SK-N-SH (cell line): ENCODE measurements around the gene VPS13A. TPM values are rescaled to one million over a fixed set of nuclear protein-coding genes. Genes with fewer than 3 reads are reported as not detected.
A peak's percentile ranks its signal among the peaks of the same experiment; 100 is the strongest.
"Not testable (repeated sequence)": the region's sequence is repeated elsewhere in the genome, so short reads cannot be mapped to it uniquely, and the experiment has no call there.

ENCODE experiments used
- CTCF ChIA-PET: fragments of 300-600, 350-600 bp; formaldehyde crosslinking; extraction: SDS; loops from one replicate; lab custom pipeline; 2021; lab: Yijun Ruan, JAX
- POLR2A ChIA-PET: fragments of 350-600 bp; sonication (Branson Sonifier 250); formaldehyde crosslinking; extraction: SDS; loops from one replicate; lab custom pipeline; 2020; ENCODE audit warnings: antibody characterized with exemption, inconsistent platforms; lab: Yijun Ruan, JAX
- DNase-seq: peaks from one replicate; pipeline ENCODE4 v3.0.0; 2012
- H2AFZ ChIP-seq: fragments of 200-600 bp; sonication (generic); 2 replicates; pipeline ENCODE4 v1.8.1; 2016; ENCODE audit warnings: antibody characterized with exemption, mild to moderate bottlenecking, low read depth
- H3F3A ChIP-seq: fragments of 200-600 bp; sonication (generic); replicated peaks from 2 replicates; pipeline ENCODE3; 2016; ENCODE audit warnings: antibody characterized with exemption, mild to moderate bottlenecking; ENCODE audit not compliant: insufficient read depth
- H3K27ac ChIP-seq, 2 experiments: fragments of 200-500 bp in 1 of 2; fragments of 200-600 bp in 1 of 2; sonication (Bioruptor generic) in 1 of 2; sonication (generic), shearing (Covaris generic) in 1 of 2; 2 replicates each; pipeline versions ENCODE4 v1.5.1 to v1.6.1; 2014 to 2016; ENCODE audit warnings: low read depth in 2 of 2, inconsistent platforms in 1 of 2, low read length in 1 of 2, mild to moderate bottlenecking in 1 of 2, mixed read lengths in 1 of 2
- H3K27me3 ChIP-seq: fragments of 200-600 bp; sonication (generic), shearing (Covaris generic); 2 replicates; pipeline ENCODE4 v1.6.1; 2016; ENCODE audit warnings: mixed run types; ENCODE audit not compliant: insufficient read depth
- H3K36me3 ChIP-seq, 2 experiments: fragments of 200-500 bp in 1 of 2; fragments of 200-600 bp in 1 of 2; sonication (Bioruptor generic) in 1 of 2; sonication (generic) in 1 of 2; replicated peaks in 1 of 2; 2 replicates each; pipeline versions ENCODE3 to v1.5.1; 2014 to 2016; ENCODE audit warnings: low read length in 1 of 2, mild to moderate bottlenecking in 1 of 2; ENCODE audit not compliant: insufficient read depth in 2 of 2, control insufficient read depth in 1 of 2
- H3K4me1 ChIP-seq, 2 experiments: fragments of 200-500 bp in 1 of 2; fragments of 200-600 bp in 1 of 2; sonication (Bioruptor generic) in 1 of 2; sonication (generic), shearing (Covaris generic) in 1 of 2; 2 replicates each; pipeline versions ENCODE4 v1.5.1 to v1.6.1; 2014 to 2016; ENCODE audit warnings: low read depth in 1 of 2, low read length in 1 of 2, mixed run types in 1 of 2; ENCODE audit not compliant: insufficient read depth in 2 of 2, control insufficient read depth in 1 of 2
- H3K4me2 ChIP-seq: fragments of 200-600 bp; sonication (generic), shearing (Covaris generic); 2 replicates; pipeline ENCODE4 v1.6.1; 2017; ENCODE audit warnings: mixed run types
- H3K4me3 ChIP-seq, 2 experiments: fragments of 200-500 bp in 1 of 2; fragments of 200-600 bp in 1 of 2; sonication (Bioruptor generic) in 1 of 2; sonication (generic), shearing (Covaris generic) in 1 of 2; 2 replicates each; pipeline versions ENCODE4 v1.5.1 to v1.8.1; 2014 to 2016; ENCODE audit warnings: low read depth in 2 of 2, inconsistent platforms in 1 of 2, low read length in 1 of 2, mild to moderate bottlenecking in 1 of 2, mixed read lengths in 1 of 2, moderate library complexity in 1 of 2
- H3K79me2 ChIP-seq: fragments of 200-600 bp; sonication (generic); 2 replicates; pipeline ENCODE4 v1.8.1; 2017; ENCODE audit warnings: mild to moderate bottlenecking; ENCODE audit not compliant: insufficient read depth
- H3K9ac ChIP-seq: fragments of 200-600 bp; sonication (generic); 2 replicates; pipeline ENCODE4 v1.6.1; 2017; ENCODE audit warnings: mixed run types
- H3K9me2 ChIP-seq: fragments of 200-600 bp; sonication (generic); 2 replicates; pipeline ENCODE4 v1.6.1; 2017; ENCODE audit warnings: mixed run types
- H3K9me3 ChIP-seq: fragments of 200-600 bp; sonication (generic); 2 replicates; pipeline ENCODE4 v1.6.1; 2017; ENCODE audit warnings: mixed run types, mild to moderate bottlenecking, moderate library complexity
- H4K20me1 ChIP-seq: fragments of 200-600 bp; sonication (generic); 2 replicates; pipeline ENCODE4 v1.6.1; 2017; ENCODE audit warnings: mild to moderate bottlenecking, mixed run types; ENCODE audit not compliant: insufficient read depth
- CHD2 ChIP-seq: fragments of 150-350 bp; IDR thresholded peaks from 2 replicates; pipeline ENCODE4 v1.6.1; 2018; ENCODE audit warnings: low read length; ENCODE audit not compliant: partially characterized antibody
- EZH2phosphoT487 ChIP-seq: fragments of 200-600 bp; sonication (generic); IDR thresholded peaks from 2 replicates; pipeline ENCODE4 v1.6.1; 2017; ENCODE audit warnings: low read depth, mixed run types, mild to moderate bottlenecking, antibody characterized with exemption, moderate library complexity, borderline replicate concordance
- FOSL2 ChIP-seq: IDR thresholded peaks from 2 replicates; pipeline ENCODE4 v1.4.0; 2012; ENCODE audit warnings: low read depth, mild to moderate bottlenecking, moderate library complexity, borderline replicate concordance
- FOXM1 ChIP-seq: IDR thresholded peaks from 2 replicates; pipeline ENCODE4 v1.4.0; 2012; ENCODE audit warnings: low read depth, mild to moderate bottlenecking
- GATA2 ChIP-seq: sonication (generic); formaldehyde crosslinking; IDR thresholded peaks from 2 replicates; pipeline ENCODE4 v1.5.0; 2020; ENCODE audit warnings: mild to moderate bottlenecking, missing genetic modification reagents
- JUND ChIP-seq: IDR thresholded peaks from 2 replicates; pipeline ENCODE4 v1.4.0; 2012
- NRF1 ChIP-seq: IDR thresholded peaks from 2 replicates; pipeline ENCODE4 v1.6.1; 2012; ENCODE audit warnings: low read depth, mild to moderate bottlenecking, low read length
- RCOR1 ChIP-seq: fragments of 150-350 bp; IDR thresholded peaks from 2 replicates; pipeline ENCODE4 v1.6.1; 2017; ENCODE audit warnings: antibody characterized with exemption, low read length
- REST ChIP-seq: IDR thresholded peaks from 2 replicates; pipeline ENCODE4 v1.6.1; 2012; ENCODE audit warnings: mild to moderate bottlenecking, low read depth, low read length, moderate library complexity
- SIN3A ChIP-seq: IDR thresholded peaks from 2 replicates; pipeline ENCODE4 v1.6.1; 2012; ENCODE audit warnings: low read depth, mild to moderate bottlenecking, low read length, moderate library complexity, borderline replicate concordance
- SMC3 ChIP-seq: IDR thresholded peaks from 2 replicates; pipeline ENCODE4 v1.6.1; 2012; ENCODE audit warnings: low read depth, low read length, improper control_type of control experiment
- TAF1 ChIP-seq: IDR thresholded peaks from 2 replicates; pipeline ENCODE4 v1.6.1; 2012; ENCODE audit warnings: low read depth, mild to moderate bottlenecking, low read length, moderate library complexity, borderline replicate concordance
- TCF12 ChIP-seq: IDR thresholded peaks from 2 replicates; pipeline ENCODE4 v1.4.0; 2012
- USF1 ChIP-seq: IDR thresholded peaks from 2 replicates; pipeline ENCODE4 v1.4.0; 2012; ENCODE audit warnings: low read depth, borderline replicate concordance
- WGBS: methylation state at CpG from one replicate; pipeline ENCODE4 v1.1.6; 2017; ENCODE audit warnings: low lambda C conversion rate; 5-methylcytosine and 5-hydroxymethylcytosine counted together
- polyA plus RNA-seq, 3 experiments: library from polyadenylated mRNA; depleted of rRNA; stranded (reverse); fragments of >200 nt; gene quantifications; 2 replicates each; pipeline ENCODE4 v1.2.3, GENCODE V29; 2012
- TF ChIP-seq, protein P1 (sequence below): IDR thresholded peaks from 2 replicates; pipeline ENCODE4 v1.4.0; 2012; ENCODE audit warnings: low read depth

Gene VPS13A
- polyA plus RNA-seq, 1 of the 3 experiments (the other 2 are of a cell fraction), result 6.0 TPM

DNA sequence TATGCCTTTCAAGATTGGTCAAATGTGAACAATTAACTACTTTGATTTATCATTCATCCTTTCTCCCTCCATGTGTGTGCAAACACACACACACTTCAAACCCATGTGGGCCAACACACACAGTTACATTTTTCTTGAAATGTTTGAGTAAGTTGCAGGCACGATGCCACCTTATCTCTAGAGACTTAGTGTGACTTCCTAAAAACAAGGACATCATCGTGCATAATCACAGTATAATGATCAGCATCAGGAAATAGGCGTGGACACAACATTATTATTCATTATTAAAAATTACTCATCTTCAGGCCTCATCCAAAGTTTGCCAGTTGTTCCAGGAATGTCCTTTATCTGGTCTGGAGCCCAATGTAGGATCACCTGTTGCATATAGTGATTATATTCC is 261.3 kb downstream of the VPS13A start:
- no peak for DNase-seq
- no peaks in the 10 kb centered on the region for H3F3A ChIP-seq
- H3K4me1 ChIP-seq, result peaks cover 23 to 25% of the 10 kb centered on the region in 2 experiments; a peak in 2 of 4 replicates
- no peak for TF ChIP-seq CHD2
- no peak for TF ChIP-seq EZH2phosphoT487
- TF ChIP-seq NRF1, result no peak
- TF ChIP-seq REST, result no peak
- TF ChIP-seq USF1, result no peak
- no peak for TF ChIP-seq SMC3
- no peak for TF ChIP-seq FOXM1
- no peak for TF ChIP-seq GATA2 (CRISPR knock-in tag)
- no peak for TF ChIP-seq TAF1
- no peaks in the 10 kb centered on the region for H3K36me3 ChIP-seq
- no peaks in the 10 kb centered on the region for H3K79me2 ChIP-seq
- no peak overlapping the region for H3K9ac ChIP-seq
- no peaks in the 10 kb centered on the region for H4K20me1 ChIP-seq
- WGBS, result 59% methylated on average over 3 of the region's 3 CpGs
- no peaks in the 10 kb centered on the region for H3K27me3 ChIP-seq
- no peak overlapping the region for H3K4me3 ChIP-seq
- no peak overlapping the region for H3K27ac ChIP-seq
- CTCF ChIA-PET, result interaction anchor here (0.7 to 12.0 kb wide), 2 partner anchors 17 to 886 kb away, joined by 3 to 147 read pairs; no protein-coding TSS in a partner anchor
- POLR2A ChIA-PET, result no interaction called here
- H3K4me2 ChIP-seq, result no peak overlapping the region
- no peaks in the 10 kb centered on the region for H3K9me2 ChIP-seq
- no peak overlapping the region for H2AFZ ChIP-seq
- no peaks in the 10 kb centered on the region for H3K9me3 ChIP-seq

- Histone ChIP-seq H3K27me3 (no peaks in the 10 kb centered on the region), H3K9ac (no peak overlapping the region), H2AFZ (peak overlapping the region; percentile 76; the same call in 1 of the 2 replicates), H3K36me3 (no peaks in the 10 kb centered on the region), H3K4me2 (peak overlapping the region; percentile 67; the same call in 1 of the 2 replicates), H3K9me3 (no peaks in the 10 kb centered on the region), H3K4me3 (peak overlapping the region in 1 of 2 experiments; percentile 25; a peak in 1 of 4 replicates), H3K79me2 (no peaks in the 10 kb centered on the region), H3K27ac (peak overlapping the region in 1 of 2 experiments; percentile 77; a peak in 2 of 4 replicates), H3K9me2 (no peaks in the 10 kb centered on the region), H3F3A (no peaks in the 10 kb centered on the region), H4K20me1 (no peaks in the 10 kb centered on the region), H3K4me1 (peaks cover 19 to 25% of the 10 kb centered on the region in 2 experiments; a peak in 2 of 4 replicates)
- POLR2A ChIA-PET, result no interaction called here
- peak; percentile 81 for DNase-seq
- no peak for TF ChIP-seq JUND
- TF ChIP-seq SIN3A, result 0 out of 2 replicates have a peak, but pooled peaks have one; percentile 17
- TF ChIP-seq TCF12, result peak; percentile 87
- TF ChIP-seq RCOR1, result peak; percentile 54; the same call in 1 of the 2 replicates
- no peak for TF ChIP-seq FOSL2
- peak; percentile 26 for TF ChIP-seq CHD2
- TF ChIP-seq, protein P1, sequence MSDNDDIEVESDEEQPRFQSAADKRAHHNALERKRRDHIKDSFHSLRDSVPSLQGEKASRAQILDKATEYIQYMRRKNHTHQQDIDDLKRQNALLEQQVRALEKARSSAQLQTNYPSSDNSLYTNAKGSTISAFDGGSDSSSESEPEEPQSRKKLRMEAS, result peak; percentile 40
- no peak for TF ChIP-seq EZH2phosphoT487
- WGBS, result 21% methylated on average over 7 of the region's 10 CpGs
- CTCF ChIA-PET, result interaction anchor here (0.7 to 12.0 kb wide), 6 partner anchors 10 to 682 kb away, joined by 3 to 147 read pairs (median 6); no protein-coding TSS in a partner anchor
Measured at GRCh38 chr9:77440057-77440456, 262.7 kb downstream of the VPS13A start.

DNA sequence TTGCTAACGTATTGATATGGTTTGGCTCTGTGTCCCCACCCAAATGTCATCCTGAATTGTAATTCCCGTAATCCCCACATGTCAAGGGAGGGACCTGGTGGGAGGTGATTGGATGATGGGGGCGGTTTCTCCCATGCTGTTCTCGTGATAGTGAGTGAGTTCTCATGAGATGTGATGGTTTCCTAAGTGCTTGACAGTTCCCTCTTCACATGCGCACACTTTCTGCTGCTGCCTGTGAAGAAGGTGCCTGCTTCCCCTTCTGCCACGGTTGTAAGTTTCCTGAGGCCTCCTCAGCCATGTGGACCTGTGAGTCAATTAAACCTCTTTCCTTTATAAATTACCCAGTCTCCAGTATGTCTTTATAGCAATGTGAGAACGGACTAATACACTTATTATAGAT is 263.8 kb downstream of the VPS13A start:
- CTCF ChIA-PET, result interaction anchor here (1.3 to 12.0 kb wide), 6 partner anchors 7 to 680 kb away, joined by 3 to 147 read pairs (median 6); no protein-coding TSS in a partner anchor
- H4K20me1 ChIP-seq, H3K4me3 ChIP-seq, H3K27ac ChIP-seq, H2AFZ ChIP-seq, POLR2A ChIA-PET, H3F3A ChIP-seq, H3K27me3 ChIP-seq, H3K4me2 ChIP-seq, H3K9me3 ChIP-seq, H3K9me2 ChIP-seq, H3K36me3 ChIP-seq, H3K9ac ChIP-seq, DNase-seq, H3K79me2 ChIP-seq: not testable (repeated sequence)
- WGBS, result 95% methylated on average over 6 of the region's 7 CpGs
- peaks cover 13 to 19% of the 10 kb centered on the region in 2 experiments; a peak in 2 of 4 replicates for H3K4me1 ChIP-seq
